Chondrocyte (in vitro differentiated cells): ENCODE measurements around the gene TRIM10. TPM values are rescaled to one million over a fixed set of nuclear protein-coding genes. Genes with fewer than 3 reads are reported as not detected.
A peak's percentile ranks its signal among the peaks of the same experiment; 100 is the strongest.

Source experiments
- DNase-seq: peaks from one replicate; pipeline ENCODE4 v3.0.0; 2021; ENCODE audit warnings: mixed read lengths, low spot score
- H3K27ac Mint-ChIP-seq: one replicate; pipeline ENCODE4 v1.8.0; 2021; ENCODE audit warnings: mild to moderate bottlenecking, moderate library complexity, mixed read lengths; ENCODE audit not compliant: unreplicated experiment
- H3K27me3 Mint-ChIP-seq: 2 replicates; pipeline ENCODE4 v1.8.0; 2021; ENCODE audit warnings: low read depth, mixed read lengths
- H3K36me3 Mint-ChIP-seq: 2 replicates; pipeline ENCODE4 v1.8.0; 2021; ENCODE audit warnings: low read depth, mixed read lengths
- H3K4me1 Mint-ChIP-seq: 2 replicates; pipeline ENCODE4 v1.8.0; 2021; ENCODE audit warnings: low read depth, mild to moderate bottlenecking, mixed read lengths
- H3K4me3 Mint-ChIP-seq: one replicate; pipeline ENCODE4 v1.8.0; 2021; ENCODE audit warnings: mild to moderate bottlenecking, moderate library complexity, mixed read lengths; ENCODE audit not compliant: unreplicated experiment
- H3K9me3 Mint-ChIP-seq: 2 replicates; pipeline ENCODE4 v1.8.0; 2021; ENCODE audit warnings: low read depth, mixed read lengths
- total RNA-seq: library from RNA; stranded (reverse); gene quantifications from 3 replicates; pipeline ENCODE4 v1.2.1, GENCODE V29; 2021
- TF ChIP-seq, protein P1 (sequence below): fragments of 200-600 bp; sonication (generic); IDR thresholded peaks from 2 replicates; pipeline ENCODE4 v1.5.0; 2021; ENCODE audit warnings: antibody characterized with exemption, mild to moderate bottlenecking, moderate library complexity

TRIM10 gene
- total RNA-seq, 1 donor from 2014 or later = not detected

- no peak overlapping the region for H3K4me3 Mint-ChIP-seq
- no peak for DNase-seq
- TF ChIP-seq, protein P1, sequence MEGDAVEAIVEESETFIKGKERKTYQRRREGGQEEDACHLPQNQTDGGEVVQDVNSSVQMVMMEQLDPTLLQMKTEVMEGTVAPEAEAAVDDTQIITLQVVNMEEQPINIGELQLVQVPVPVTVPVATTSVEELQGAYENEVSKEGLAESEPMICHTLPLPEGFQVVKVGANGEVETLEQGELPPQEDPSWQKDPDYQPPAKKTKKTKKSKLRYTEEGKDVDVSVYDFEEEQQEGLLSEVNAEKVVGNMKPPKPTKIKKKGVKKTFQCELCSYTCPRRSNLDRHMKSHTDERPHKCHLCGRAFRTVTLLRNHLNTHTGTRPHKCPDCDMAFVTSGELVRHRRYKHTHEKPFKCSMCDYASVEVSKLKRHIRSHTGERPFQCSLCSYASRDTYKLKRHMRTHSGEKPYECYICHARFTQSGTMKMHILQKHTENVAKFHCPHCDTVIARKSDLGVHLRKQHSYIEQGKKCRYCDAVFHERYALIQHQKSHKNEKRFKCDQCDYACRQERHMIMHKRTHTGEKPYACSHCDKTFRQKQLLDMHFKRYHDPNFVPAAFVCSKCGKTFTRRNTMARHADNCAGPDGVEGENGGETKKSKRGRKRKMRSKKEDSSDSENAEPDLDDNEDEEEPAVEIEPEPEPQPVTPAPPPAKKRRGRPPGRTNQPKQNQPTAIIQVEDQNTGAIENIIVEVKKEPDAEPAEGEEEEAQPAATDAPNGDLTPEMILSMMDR = no peak
- no peak overlapping the region for H3K27ac Mint-ChIP-seq
- H3K9me3 Mint-ChIP-seq = no peaks in the 10 kb centered on the region
- H3K36me3 Mint-ChIP-seq = no peaks in the 10 kb centered on the region
- H3K27me3 Mint-ChIP-seq = no peaks in the 10 kb centered on the region
- peaks cover 38% of the 10 kb centered on the region for H3K4me1 Mint-ChIP-seq
These were observed 8.9 kb downstream of the TRIM10 start for GRCh38 chr6:30152016-30152673.

- H3K9me3 Mint-ChIP-seq = no peaks in the 10 kb centered on the region
- DNase-seq = no peak
- no peak overlapping the region for H3K4me3 Mint-ChIP-seq
- TF ChIP-seq, protein P1 = no peak
- no peaks in the 10 kb centered on the region for H3K27me3 Mint-ChIP-seq
- no peak overlapping the region for H3K27ac Mint-ChIP-seq
- no peaks in the 10 kb centered on the region for H3K36me3 Mint-ChIP-seq
- H3K4me1 Mint-ChIP-seq = peaks cover 37% of the 10 kb centered on the region
These were observed 9.4 kb downstream of the TRIM10 start for GRCh38 chr6:30151580-30151979.

DNA sequence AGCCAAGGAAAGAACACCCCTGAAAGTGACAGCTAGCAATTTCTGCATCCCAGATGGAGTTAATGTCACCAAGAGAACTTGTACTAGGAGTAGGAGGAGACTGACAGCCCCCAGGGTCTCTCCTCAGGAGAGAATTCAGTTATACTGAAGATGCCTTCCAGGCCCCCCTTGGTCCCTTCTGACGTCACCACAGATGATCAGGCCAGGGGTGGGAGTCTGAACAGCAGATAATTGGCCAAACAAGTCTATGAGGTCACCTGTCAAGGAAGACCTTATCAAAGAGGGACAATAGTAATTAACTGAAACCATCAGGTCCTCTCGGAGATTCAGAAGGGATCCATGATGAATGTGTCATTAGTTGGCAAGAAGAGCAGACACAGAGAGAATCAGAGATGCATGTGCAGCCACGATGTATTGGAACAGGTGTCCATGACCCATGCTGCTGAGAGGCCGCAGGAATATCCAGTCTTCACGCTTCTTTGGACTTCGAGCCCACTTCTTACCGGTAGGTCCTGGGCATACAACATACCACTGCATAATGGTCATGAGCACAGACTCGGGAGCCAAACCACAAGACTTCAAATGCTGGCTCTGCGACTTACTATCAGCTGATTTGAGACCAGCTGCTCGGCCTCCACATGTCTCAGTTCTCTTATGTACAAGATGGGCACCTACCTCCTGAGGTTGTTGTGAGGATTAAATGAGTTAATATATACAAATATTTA, 10.2 kb downstream of the TRIM10 start:
- no peaks in the 10 kb centered on the region for H3K36me3 Mint-ChIP-seq
- H3K4me3 Mint-ChIP-seq = no peak overlapping the region
- H3K4me1 Mint-ChIP-seq = peaks cover 30% of the 10 kb centered on the region
- H3K27me3 Mint-ChIP-seq = peaks cover under 1% of the 10 kb centered on the region
- no peak for DNase-seq
- H3K27ac Mint-ChIP-seq = no peak overlapping the region
- no peaks in the 10 kb centered on the region for H3K9me3 Mint-ChIP-seq
- TF ChIP-seq, protein P1 = no peak

DNA sequence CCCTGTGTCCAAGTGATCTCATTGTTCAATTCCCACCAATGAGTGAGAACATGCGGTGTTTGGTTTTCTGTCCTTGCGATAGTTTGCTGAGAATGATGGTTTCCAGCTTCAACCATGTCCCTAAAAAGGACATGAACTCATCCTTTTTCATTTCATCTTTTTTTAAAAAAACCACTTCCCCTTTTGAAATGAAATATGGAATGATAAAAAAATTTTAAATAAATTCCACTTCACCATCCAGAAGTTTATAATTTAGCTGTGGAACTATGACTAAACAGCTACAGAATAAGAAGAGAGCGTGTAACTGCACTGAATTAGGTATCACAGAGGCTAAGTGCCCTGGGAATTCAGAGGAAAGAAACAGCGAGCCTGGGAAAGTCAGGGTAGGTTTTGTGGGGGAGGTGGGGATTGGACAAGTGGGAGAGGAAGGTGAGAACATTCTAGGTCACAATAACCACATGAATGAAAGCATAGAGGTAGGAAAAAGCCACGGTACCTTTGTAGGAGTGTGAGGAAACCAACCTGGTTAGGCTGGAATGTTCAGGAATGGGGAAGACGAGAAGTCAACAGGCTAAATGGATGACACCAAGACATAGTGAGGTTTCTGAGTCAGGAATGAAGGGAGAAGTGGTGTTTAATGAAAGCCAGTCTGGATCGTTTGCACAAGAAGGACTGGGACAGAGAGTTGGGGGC, 11.0 kb downstream of the TRIM10 start:
- Mint-ChIP-seq H3K27me3 (peaks cover 8% of the 10 kb centered on the region), H3K4me3 (no peak overlapping the region), H3K9me3 (no peaks in the 10 kb centered on the region), H3K4me1 (peaks cover 21% of the 10 kb centered on the region), H3K27ac (peak overlapping the region; percentile 27), H3K36me3 (no peaks in the 10 kb centered on the region)
- TF ChIP-seq, protein P1 = no peak
- DNase-seq = no peak

DNA sequence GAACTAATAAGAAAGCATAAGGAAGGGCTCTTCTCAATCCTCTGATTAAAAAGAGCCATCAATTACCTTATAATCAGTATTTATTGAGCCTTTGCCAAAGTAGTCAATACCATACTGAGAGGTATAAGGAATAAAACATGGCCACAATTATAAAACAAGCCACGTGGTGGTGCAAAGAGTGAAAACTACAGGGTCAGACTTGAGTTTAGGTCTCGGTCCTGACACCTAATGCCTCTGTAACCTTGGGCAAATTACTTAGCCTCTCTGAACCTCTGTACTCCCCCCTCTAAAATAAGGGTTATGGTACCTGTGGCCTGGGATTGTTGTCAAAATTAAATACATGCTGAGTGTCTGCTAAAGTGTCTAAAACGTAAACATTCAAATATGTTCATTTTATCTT, 11.8 kb downstream of the TRIM10 start:
- TF ChIP-seq, protein P1 = peak; percentile 55
- no peaks in the 10 kb centered on the region for H3K36me3 Mint-ChIP-seq
- H3K9me3 Mint-ChIP-seq = no peaks in the 10 kb centered on the region
- H3K4me1 Mint-ChIP-seq = peaks cover 14% of the 10 kb centered on the region
- DNase-seq = no peak
- H3K27me3 Mint-ChIP-seq = peaks cover 15% of the 10 kb centered on the region
- H3K4me3 Mint-ChIP-seq = no peak overlapping the region
- H3K27ac Mint-ChIP-seq = no peak overlapping the region
